Measurements from ENCODE around the gene CELF5. TPM values are rescaled to one million over a fixed set of nuclear protein-coding genes. Genes with fewer than 3 reads are reported as not detected.

CELF5 gene
- total RNA-seq, 2 donors from 2014 or later: 2.6 to 3.5 TPM

DNA sequence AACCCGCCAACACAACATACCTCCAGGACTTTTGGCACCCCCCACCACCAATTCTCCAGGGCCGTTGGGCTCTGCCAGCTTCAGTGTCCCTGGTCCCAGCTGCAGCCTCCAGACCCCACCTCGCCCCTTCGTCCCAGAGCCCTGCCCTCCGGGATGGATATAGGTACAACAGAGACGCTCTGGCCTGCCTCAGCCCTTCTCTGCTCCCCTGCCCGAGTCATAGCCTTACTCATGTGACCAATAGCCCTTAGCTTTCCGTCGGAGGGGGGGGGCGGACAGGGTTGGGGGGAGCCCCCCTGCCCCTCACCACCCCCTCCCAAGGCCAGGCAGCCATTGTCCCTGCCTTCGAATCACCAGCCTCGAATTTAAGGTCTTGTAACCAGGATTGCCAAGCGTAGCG is 71.1 kb downstream of the CELF5 start:
- H3K9me3 Mint-ChIP-seq: no peaks in the 10 kb centered on the region
- H3K27me3 Mint-ChIP-seq (ENCODE audit: insufficient read depth): peaks cover 14% of the 10 kb centered on the region
- H3K27ac Mint-ChIP-seq: no peak overlapping the region
- Histone ChIP-seq H3K9me3 (ENCODE audit: control insufficient read depth, low read length) (no peaks in the 10 kb centered on the region), H3K27me3 (ENCODE audit: control insufficient read depth, insufficient read depth, low read length, poor library complexity, severe bottlenecking) (no peaks in the 10 kb centered on the region), H3K9ac (ENCODE audit: extremely low read depth, low read length, poor library complexity, severe bottlenecking) (no peak overlapping the region), H3K4me3 (ENCODE audit: low read length) (no peak overlapping the region), H3K4me1 (ENCODE audit: control insufficient read depth, insufficient read depth, low read length) (no peaks in the 10 kb centered on the region), H3K27ac (ENCODE audit: low read depth, low read length) (no peak overlapping the region), H3K36me3 (ENCODE audit: control insufficient read depth, insufficient read depth, low read length) (no peaks in the 10 kb centered on the region)
- no peaks in the 10 kb centered on the region for H3K36me3 Mint-ChIP-seq (ENCODE audit: low read depth)
- no peaks in the 10 kb centered on the region for H3K4me1 Mint-ChIP-seq
- TF ChIP-seq, protein P1, sequence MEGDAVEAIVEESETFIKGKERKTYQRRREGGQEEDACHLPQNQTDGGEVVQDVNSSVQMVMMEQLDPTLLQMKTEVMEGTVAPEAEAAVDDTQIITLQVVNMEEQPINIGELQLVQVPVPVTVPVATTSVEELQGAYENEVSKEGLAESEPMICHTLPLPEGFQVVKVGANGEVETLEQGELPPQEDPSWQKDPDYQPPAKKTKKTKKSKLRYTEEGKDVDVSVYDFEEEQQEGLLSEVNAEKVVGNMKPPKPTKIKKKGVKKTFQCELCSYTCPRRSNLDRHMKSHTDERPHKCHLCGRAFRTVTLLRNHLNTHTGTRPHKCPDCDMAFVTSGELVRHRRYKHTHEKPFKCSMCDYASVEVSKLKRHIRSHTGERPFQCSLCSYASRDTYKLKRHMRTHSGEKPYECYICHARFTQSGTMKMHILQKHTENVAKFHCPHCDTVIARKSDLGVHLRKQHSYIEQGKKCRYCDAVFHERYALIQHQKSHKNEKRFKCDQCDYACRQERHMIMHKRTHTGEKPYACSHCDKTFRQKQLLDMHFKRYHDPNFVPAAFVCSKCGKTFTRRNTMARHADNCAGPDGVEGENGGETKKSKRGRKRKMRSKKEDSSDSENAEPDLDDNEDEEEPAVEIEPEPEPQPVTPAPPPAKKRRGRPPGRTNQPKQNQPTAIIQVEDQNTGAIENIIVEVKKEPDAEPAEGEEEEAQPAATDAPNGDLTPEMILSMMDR (conservative IDR thresholded peaks at IDR 0.05): no peak
- no peak overlapping the region for H3K4me3 Mint-ChIP-seq
- WGBS, 2 experiments (ENCODE audit: insufficient coverage in 1 of 2, insufficient read length in 1 of 2): 70 to 82% methylated on average over 10 to 14 of the region's 14 CpGs
- DNase-seq: no peak

DNA sequence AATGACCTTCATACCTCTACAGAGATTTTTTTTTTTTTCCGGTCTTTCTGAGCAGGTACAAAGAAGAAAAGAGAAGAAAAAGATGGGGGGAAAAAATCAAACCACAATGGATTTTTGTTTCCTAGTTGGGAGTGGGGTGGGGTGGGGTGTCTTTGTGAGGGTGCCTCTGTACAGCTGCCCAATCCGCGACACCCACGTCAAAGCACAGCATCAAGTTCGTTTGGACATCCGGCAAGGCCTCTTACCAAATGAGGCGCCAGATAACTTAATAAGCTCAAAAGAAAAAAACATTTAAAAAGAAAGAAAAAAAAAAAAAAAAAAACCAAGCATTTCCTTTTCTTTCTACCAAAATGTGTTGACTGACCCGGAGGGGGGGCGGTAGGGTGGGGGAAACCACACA is 71.6 kb downstream of the CELF5 start:
- H3K27ac ChIP-seq (ENCODE audit: low read depth, low read length): no peak overlapping the region
- Mint-ChIP-seq H3K9me3 (no peaks in the 10 kb centered on the region), H3K4me3 (no peak overlapping the region), H3K27ac (no peak overlapping the region), H3K4me1 (no peaks in the 10 kb centered on the region), H3K27me3 (ENCODE audit: insufficient read depth) (peaks cover 14% of the 10 kb centered on the region), H3K36me3 (ENCODE audit: low read depth) (no peaks in the 10 kb centered on the region)
- DNase-seq: no peak
- no peaks in the 10 kb centered on the region for H3K36me3 ChIP-seq (ENCODE audit: control insufficient read depth, insufficient read depth, low read length)
- 91% methylated on average over 7 of the region's 9 CpGs; no CpG with 5 or more reads in 1 of the 2 experiments for WGBS, 2 experiments (ENCODE audit: insufficient coverage in 1 of 2, insufficient read length in 1 of 2)
- TF ChIP-seq, protein P1 (conservative IDR thresholded peaks at IDR 0.05): no peak
- H3K27me3 ChIP-seq (ENCODE audit: control insufficient read depth, insufficient read depth, low read length, poor library complexity, severe bottlenecking): no peaks in the 10 kb centered on the region
- no peak overlapping the region for H3K4me3 ChIP-seq (ENCODE audit: low read length)
- no peak overlapping the region for H3K9ac ChIP-seq (ENCODE audit: extremely low read depth, low read length, poor library complexity, severe bottlenecking)
- no peaks in the 10 kb centered on the region for H3K9me3 ChIP-seq (ENCODE audit: control insufficient read depth, low read length)
- no peaks in the 10 kb centered on the region for H3K4me1 ChIP-seq (ENCODE audit: control insufficient read depth, insufficient read depth, low read length)

DNA sequence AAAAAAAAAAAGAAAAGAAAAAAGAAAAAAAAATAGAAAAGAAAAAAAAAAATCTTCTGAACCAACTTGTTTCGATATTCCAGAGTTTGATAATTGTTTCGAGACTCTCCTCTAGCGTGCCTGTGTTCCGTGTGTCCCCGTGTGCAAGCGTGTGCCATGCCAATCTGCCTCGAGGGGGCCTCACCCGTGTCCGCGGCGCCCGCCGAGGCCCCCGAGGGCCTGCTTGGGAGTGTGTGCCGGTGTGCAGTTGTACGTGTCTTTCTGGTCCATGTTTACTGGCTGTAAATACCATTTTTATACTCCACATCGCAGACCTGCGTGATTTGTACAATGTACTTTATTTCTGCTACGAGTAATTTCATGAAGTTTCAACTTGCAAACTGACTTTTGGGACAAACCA is 72.0 kb downstream of the CELF5 start:
- H3K4me3 Mint-ChIP-seq: no peak overlapping the region
- TF ChIP-seq, protein P1 (conservative IDR thresholded peaks at IDR 0.05): no peak
- WGBS, 2 experiments (ENCODE audit: insufficient coverage in 1 of 2, insufficient read length in 1 of 2): 96 to 98% methylated on average over 16 to 19 of the region's 19 CpGs
- Histone ChIP-seq H3K4me1 (ENCODE audit: control insufficient read depth, insufficient read depth, low read length) (no peaks in the 10 kb centered on the region), H3K9ac (ENCODE audit: extremely low read depth, low read length, poor library complexity, severe bottlenecking) (no peak overlapping the region), H3K27me3 (ENCODE audit: control insufficient read depth, insufficient read depth, low read length, poor library complexity, severe bottlenecking) (no peaks in the 10 kb centered on the region), H3K9me3 (ENCODE audit: control insufficient read depth, low read length) (no peaks in the 10 kb centered on the region), H3K27ac (ENCODE audit: low read depth, low read length) (no peak overlapping the region), H3K36me3 (ENCODE audit: control insufficient read depth, insufficient read depth, low read length) (no peaks in the 10 kb centered on the region), H3K4me3 (ENCODE audit: low read length) (no peak overlapping the region)
- no peaks in the 10 kb centered on the region for H3K9me3 Mint-ChIP-seq
- H3K27me3 Mint-ChIP-seq (ENCODE audit: insufficient read depth): peaks cover 14% of the 10 kb centered on the region
- no peak overlapping the region for H3K27ac Mint-ChIP-seq
- DNase-seq: no peak
- H3K36me3 Mint-ChIP-seq (ENCODE audit: low read depth): no peaks in the 10 kb centered on the region
- no peaks in the 10 kb centered on the region for H3K4me1 Mint-ChIP-seq

Data from endodermal cell (in vitro differentiated cells).